Transverse colon (tissue), 4 donors: ENCODE measurements around the gene DCST2.

Experiments
- POLR2A ChIP-seq: fragments of 450-650 bp; IDR thresholded peaks from one replicate; pipeline ENCODE4 v1.6.1; 2016; ENCODE audit warnings: antibody characterized with exemption, mild to moderate bottlenecking, moderate library complexity
- POLR2AphosphoS5 ChIP-seq, 3 donors: sonication (generic); formaldehyde crosslinking; IDR thresholded peaks; one replicate each; pipeline ENCODE4 v1.6.1; 2016; ENCODE audit warnings: antibody characterized with exemption in 3 of 3
- TF ChIP-seq, protein P1 (sequence below), 5 experiments: fragments of 200-600 bp in 3 of 5; fragments of 450-650 bp in 2 of 5; sonication (generic) in 3 of 5; IDR thresholded peaks; 1 replicate in 2 of 5; 2 replicates in 3 of 5; pipeline ENCODE4 v1.5.1; 2016 to 2017; ENCODE audit warnings: antibody characterized with exemption in 5 of 5, inconsistent platforms in 3 of 5, mild to moderate bottlenecking in 2 of 5, moderate library complexity in 1 of 5

DNA sequence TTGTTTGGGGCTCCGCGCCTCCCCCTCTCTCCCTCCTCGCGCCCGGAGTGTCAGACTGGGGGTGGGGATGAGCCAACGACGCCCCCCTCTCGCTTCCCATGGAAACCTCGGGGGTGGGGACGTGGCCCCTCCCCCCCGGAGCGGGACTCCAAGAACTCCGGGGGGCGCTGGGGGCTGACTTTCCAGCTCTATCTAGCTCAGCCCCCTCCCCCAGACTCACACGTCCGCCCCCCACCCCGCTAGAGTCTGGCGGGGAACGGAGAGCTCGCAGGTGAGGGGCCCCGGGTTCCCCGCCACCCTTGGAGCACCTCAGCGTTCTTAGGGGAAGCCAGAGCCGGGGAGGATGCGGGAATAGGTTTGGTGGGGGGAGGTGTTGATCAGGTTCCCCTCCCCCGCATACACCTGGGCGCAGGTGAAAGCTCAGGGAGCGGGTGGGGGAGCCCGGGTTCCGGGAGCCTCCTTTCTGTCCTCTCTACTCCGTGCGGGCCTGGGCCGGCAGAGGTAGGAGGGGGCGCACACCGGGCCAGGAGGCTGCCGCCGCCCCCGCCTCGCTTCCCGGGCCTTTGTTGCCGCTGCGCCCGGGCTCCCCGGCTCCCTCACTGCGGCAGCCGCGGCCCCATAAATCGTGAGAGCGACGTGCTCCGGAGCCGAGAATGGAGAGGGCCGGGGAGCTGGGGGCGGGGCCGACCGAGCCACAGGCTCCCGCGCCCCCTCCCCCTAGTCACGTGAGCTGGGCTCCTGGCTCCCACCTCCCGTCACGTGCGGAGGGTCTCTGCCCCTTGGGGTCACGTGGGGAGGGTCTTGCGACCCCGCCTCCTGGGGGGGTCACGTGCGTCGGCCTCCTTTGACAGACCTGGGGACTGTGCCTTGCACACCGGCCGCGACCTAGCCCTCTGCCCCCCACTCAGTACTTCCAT, 47.0 kb upstream of the DCST2 start:
- TF ChIP-seq POLR2A (peak; percentile 29), POLR2AphosphoS5 (IDR thresholded peaks at IDR 0.05) (peak in 1 of 3 donors; percentile 10)
- TF ChIP-seq, protein P1, sequence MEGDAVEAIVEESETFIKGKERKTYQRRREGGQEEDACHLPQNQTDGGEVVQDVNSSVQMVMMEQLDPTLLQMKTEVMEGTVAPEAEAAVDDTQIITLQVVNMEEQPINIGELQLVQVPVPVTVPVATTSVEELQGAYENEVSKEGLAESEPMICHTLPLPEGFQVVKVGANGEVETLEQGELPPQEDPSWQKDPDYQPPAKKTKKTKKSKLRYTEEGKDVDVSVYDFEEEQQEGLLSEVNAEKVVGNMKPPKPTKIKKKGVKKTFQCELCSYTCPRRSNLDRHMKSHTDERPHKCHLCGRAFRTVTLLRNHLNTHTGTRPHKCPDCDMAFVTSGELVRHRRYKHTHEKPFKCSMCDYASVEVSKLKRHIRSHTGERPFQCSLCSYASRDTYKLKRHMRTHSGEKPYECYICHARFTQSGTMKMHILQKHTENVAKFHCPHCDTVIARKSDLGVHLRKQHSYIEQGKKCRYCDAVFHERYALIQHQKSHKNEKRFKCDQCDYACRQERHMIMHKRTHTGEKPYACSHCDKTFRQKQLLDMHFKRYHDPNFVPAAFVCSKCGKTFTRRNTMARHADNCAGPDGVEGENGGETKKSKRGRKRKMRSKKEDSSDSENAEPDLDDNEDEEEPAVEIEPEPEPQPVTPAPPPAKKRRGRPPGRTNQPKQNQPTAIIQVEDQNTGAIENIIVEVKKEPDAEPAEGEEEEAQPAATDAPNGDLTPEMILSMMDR (IDR thresholded peaks at IDR 0.05): no peak
